Stimulated activated CD8-positive, alpha-beta memory T cell treated with anti-CD3 and anti-CD28 coated beads, Interleukin-15, amount 100 ng/mL, for 4 hours (primary cell): ENCODE measurements around the gene RAB37.

ENCODE experiments used
- DNase-seq, 2 donors: peaks; one replicate each; pipeline ENCODE4 v3.0.0-alpha.2; 2020; ENCODE audit warnings: low read depth in 2 of 2

The RAB37 gene

DNA sequence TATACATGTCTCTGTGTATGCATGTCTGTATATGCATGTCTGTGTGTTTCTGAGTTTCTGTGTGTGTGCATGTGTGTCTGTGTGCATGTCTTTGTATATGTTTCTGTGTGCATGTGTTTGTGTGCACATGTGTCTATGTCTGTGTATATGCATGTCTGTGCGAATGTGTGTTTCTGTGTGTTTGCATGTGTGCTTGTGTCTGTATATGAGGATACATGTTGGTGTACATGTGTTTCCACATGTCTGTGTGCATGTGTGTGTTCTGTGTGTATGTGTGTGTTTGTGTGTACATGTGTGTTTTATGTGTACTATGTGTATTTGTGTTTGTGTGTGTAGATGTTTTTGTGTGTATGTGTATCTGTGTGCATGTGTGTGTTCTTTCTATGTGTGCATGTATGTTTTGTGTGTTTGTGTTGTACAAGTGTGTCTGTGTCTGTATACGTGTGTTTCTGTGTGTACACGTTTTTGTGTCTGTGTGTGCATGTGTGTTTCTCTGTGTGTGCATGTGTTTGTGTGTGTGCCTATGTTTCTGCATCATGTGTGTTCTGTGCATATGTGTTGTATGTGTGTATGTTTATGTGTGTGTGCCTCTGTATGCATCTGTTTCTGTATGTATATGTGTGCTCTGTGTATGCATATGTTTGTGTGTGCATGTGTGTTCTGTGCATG lies 8.9 kb upstream of the RAB37 start:
- DNase-seq = no peak

DNA sequence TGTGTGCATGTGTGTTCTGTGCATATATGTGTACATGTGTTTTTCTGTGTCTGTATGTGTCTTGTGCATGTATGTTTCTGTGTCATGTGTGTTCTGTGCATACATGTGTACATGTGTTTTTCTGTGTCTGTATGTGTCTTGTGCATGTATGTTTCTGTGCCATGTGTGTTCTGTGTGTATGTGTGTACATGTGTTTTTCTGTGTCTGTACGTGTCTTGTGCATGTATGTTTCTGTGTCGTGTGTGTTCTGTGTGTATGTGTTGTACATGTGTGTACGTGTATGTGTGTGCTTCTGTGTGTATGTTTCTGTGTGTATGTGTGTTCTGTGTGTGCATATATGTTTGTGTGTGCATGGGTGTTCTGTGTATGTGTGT lies 8.4 kb upstream of the RAB37 start:
- DNase-seq = no peak

- DNase-seq = no peak
Measured at GRCh38 chr17:74729368-74729767, 7.7 kb upstream of the RAB37 start.

- DNase-seq = no peak
Measured at GRCh38 chr17:74729866-74730265, 7.2 kb upstream of the RAB37 start.

GRCh38 chr17:74730491-74731346 lies 6.3 kb upstream of the RAB37 start:
- peak in 1 of 2 donors; percentile 42 for DNase-seq

GRCh38 chr17:74731347-74731605 lies 5.8 kb upstream of the RAB37 start:
- DNase-seq = no peak

DNA sequence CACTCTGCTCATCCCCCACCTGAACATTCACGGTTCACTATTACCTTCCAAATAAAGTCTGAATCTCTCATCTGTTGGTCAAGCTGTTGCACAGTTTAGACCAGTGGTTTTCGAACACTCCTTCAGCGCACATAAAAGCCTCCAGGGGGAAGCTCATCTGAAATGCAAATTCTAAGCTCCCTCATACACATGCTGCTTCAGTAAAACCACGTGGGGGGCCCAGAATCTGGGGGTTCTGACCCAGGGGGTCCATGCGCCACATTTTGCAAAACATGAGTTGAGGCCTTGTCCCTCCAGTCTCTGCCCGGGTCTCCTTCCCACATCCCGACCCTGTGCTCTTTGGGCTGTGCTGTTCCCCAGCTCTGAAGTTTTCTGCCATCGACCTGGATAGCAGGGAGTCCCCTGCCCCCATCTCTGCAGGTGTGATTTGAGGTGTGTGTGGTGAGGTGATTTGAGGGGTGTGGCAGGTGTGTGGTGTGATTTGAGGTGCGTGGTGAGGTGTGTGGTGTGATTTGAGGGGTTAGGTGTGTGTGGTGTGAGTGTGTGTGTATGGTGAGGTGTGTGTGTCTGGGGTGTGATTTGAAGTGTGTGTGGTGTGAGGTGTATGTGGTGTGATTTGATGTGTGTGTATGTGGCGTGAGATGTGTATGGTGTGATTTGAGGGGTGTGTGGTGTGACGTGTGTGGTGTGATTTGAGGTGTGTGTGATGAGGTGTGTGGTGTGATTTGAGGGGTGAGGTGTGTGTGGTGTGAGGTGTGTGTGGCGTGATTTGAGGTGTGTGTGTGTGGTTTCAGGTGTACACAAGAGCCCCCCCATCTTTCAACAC lies 4.8 kb upstream of the RAB37 start:
- no peak for DNase-seq

DNA sequence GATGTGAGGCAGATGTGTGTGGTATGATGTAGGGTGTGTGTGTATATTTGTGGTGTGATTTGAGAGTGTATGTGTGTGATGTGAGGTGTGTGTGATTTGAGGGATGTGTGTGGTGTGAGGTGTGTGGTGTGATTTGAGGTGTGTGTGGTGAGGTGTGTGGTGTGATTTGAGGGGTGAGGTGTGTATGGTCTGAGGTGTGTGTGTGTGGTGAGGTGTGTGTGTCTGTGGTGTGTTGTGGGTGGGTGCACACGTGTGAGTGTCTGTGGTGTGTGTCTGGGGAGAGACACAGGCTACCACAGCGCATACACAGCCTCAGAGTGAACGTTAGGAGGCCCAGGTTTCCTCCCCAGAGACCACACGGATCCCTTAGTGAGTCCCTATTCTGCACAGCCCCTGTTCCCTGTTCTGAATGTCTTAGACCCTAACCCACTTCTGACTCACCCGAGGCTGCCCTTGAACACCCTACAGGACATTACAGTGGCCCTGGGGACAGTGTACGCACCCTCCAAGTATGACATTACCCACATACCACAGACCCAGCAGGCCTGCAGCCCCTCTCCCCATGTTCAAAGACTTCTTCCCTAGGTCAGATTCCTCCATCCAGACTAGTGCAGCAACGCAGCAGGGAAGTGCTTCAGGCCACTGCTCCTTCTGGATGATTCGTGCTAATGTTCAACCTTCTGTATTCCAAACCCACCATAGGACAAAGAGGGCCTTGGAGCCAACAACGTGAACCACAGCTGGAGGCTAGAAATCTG lies 3.5 kb upstream of the RAB37 start:
- DNase-seq = no peak

DNA sequence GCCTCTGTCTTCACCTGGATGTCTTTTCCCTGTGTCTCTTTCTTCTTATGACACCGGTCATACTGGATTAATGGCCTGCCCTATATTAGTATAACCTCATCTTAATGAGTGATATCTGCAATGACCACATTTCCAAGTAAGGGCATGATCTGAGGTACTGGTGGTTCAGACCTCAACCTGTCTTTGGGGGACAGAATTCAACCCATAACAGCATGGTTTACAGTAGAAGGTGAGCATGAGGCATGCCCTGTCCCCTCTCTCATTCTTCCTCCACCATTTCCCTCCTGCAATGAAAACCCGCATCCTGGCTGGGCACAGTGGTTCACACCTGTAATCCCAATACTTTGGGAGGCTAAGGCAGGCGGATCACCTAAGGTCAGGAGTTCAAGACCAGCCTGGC lies 2.8 kb upstream of the RAB37 start:
- DNase-seq = no peak

DNA sequence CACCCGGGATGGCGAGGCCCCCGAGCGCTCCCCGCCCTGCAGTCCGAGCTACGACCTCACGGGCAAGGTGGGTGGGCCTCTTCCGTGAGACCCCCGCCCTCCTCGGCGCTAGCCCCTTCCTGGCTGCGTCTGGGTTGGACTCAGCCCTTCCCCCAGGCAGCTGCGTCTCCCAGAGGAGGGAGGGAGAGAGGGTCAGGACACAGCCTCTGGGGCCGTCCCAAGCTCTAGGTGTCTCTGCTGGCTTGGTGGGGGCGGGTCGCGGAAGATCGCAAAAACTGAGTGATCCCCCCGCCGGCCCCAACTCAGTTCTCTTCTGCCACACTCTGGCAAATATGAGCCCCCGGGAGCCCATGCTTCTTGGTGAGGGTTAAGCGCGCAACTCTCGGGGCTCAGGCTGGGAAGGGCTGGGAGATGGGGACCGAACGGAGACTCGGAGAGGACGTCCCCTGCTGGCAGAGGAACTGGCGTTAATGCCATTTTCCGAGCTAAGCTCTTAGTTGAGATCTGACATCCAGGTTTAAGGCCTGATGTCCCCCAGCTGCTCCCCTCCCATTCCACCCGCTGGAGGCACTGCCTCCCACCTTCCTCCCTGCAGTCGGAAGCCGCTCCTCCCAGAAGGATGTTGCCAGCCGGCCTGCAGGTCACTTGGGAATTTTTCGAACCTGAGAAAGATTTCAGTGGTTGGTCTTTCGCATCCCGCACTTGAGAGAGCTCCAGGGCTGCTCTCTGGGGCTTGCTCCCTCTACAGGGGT lies 419 bp downstream of the RAB37 start:
- no peak for DNase-seq

- peak; percentile 60 to 63 for DNase-seq
Measured at GRCh38 chr17:74738051-74738996, 1.3 kb downstream of the RAB37 start.

GRCh38 chr17:74739227-74739831 lies 2.3 kb downstream of the RAB37 start:
- DNase-seq = no peak

DNA sequence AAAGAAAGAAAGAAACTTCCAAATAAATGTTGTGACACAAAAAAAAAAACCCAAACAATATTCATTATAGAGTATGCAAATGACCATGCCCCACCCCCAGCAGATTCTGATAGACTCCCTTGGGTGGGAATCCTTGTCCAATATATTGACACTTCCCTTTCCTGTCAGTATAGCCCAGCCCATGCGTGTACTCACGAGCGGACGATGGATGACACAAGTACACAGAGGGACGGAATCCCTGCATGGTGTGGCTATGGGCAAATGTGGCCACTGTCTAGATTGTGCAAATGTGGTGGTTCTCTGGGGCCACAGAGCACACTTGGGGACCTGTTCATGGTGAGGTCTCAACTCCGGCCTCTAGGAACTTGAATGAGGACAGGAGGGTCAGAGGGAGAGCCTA lies 3.1 kb downstream of the RAB37 start:
- no peak for DNase-seq

- DNase-seq = no peak
Measured at GRCh38 chr17:74740641-74741387, 3.8 kb downstream of the RAB37 start.

GRCh38 chr17:74742153-74742515 lies 5.1 kb downstream of the RAB37 start:
- DNase-seq = no peak

GRCh38 chr17:74742978-74743545 lies 6.0 kb downstream of the RAB37 start:
- no peak for DNase-seq

- DNase-seq = no peak
Measured at GRCh38 chr17:74743755-74744154, 6.7 kb downstream of the RAB37 start.

DNA sequence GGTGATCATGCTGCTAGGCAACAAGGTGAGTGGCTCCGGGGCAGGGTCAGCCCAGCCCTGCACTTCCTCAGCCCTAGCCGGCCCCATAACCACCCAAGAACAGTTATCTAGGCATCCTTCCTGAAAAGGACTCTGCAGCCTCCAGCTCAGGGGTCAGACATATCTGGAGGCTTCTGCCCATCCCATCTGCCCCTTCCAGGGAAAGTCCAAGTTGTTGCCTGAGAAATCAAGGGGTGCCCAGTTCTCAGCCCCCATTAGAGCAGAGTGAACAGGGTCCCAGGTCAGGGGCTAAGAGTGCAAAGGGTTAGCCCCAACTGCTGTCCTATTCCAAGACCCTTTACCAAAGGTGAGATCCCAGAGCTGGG lies 7.3 kb downstream of the RAB37 start:
- DNase-seq = no peak
